ENCODE measurements around the gene PREP. TPM values are rescaled to one million over a fixed set of nuclear protein-coding genes. Genes with fewer than 3 reads are reported as not detected.
"Not testable (repeated sequence)": the region's sequence is repeated elsewhere in the genome, so short reads cannot be mapped to it uniquely, and the experiment has no call there.

PREP gene
- total RNA-seq, 1 donor from 2014 or later, result 39.6 TPM

DNA sequence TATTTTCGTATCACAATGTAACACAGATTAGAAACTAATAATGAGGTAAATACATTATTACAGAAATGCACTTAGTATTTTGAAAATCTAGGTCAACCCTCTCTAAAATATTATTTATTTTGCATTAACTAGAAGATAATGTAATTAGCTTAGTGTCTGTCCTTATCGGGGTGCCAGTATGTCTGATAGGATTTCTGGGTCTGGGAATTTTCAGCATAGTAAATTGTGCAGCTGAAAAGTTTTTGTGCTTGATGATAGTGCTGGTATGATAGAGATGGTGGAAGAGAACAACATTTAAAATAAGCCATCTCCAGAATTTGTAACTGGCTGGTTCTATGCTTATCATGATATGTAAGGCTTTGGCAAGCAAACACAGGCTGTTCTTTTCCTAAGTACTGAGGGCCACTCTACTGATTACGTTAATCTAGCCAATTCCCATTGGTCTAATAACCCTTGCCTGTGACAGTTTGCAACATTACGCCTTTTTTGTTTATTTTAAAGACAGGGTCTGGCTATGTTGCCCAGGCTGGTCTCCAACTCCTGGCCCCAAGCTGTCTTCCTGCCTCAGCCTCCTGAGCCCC is 50.8 kb downstream of the PREP start:
- H3K27me3 Mint-ChIP-seq (ENCODE audit: unreplicated experiment), result peaks cover 1% of the 10 kb centered on the region
- no peak overlapping the region for H3K27ac Mint-ChIP-seq (ENCODE audit: unreplicated experiment)
- DNase-seq (ENCODE audit: low spot score), result no peak
- TF ChIP-seq, protein P1, sequence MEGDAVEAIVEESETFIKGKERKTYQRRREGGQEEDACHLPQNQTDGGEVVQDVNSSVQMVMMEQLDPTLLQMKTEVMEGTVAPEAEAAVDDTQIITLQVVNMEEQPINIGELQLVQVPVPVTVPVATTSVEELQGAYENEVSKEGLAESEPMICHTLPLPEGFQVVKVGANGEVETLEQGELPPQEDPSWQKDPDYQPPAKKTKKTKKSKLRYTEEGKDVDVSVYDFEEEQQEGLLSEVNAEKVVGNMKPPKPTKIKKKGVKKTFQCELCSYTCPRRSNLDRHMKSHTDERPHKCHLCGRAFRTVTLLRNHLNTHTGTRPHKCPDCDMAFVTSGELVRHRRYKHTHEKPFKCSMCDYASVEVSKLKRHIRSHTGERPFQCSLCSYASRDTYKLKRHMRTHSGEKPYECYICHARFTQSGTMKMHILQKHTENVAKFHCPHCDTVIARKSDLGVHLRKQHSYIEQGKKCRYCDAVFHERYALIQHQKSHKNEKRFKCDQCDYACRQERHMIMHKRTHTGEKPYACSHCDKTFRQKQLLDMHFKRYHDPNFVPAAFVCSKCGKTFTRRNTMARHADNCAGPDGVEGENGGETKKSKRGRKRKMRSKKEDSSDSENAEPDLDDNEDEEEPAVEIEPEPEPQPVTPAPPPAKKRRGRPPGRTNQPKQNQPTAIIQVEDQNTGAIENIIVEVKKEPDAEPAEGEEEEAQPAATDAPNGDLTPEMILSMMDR (IDR thresholded peaks at IDR 0.05; ENCODE audit: unreplicated experiment), result no peak
- H3K4me3 Mint-ChIP-seq (ENCODE audit: unreplicated experiment), result no peak overlapping the region
- H3K36me3 Mint-ChIP-seq (ENCODE audit: low read depth, unreplicated experiment), result peaks cover 15% of the 10 kb centered on the region
- H3K4me1 Mint-ChIP-seq (ENCODE audit: unreplicated experiment), result no peaks in the 10 kb centered on the region
- H3K9me3 Mint-ChIP-seq (ENCODE audit: unreplicated experiment), result no peaks in the 10 kb centered on the region

DNA sequence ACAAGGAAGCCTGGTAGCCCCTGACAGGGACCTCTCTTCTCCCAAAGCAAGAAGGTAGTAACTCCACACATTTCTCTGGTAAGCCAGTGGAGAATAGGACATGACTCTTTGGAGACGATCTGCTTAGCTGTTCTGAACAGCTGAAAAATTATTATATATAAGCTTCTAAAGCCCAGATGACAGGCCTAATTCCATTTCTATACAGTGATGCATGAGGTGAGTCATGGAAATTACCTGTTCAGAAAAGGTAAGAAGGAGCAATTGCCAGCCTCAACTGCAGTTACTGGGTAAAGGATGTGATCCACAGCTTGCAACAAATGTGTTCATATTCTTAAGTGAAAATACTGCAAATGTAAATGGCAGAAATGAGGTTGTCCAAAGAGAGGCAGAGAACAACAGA is 54.0 kb downstream of the PREP start:
- Mint-ChIP-seq H3K4me1 (ENCODE audit: unreplicated experiment) (no peaks in the 10 kb centered on the region), H3K27me3 (ENCODE audit: unreplicated experiment) (peaks cover 1% of the 10 kb centered on the region), H3K4me3 (ENCODE audit: unreplicated experiment) (no peak overlapping the region), H3K27ac (ENCODE audit: unreplicated experiment) (no peak overlapping the region), H3K36me3 (ENCODE audit: low read depth, unreplicated experiment) (peaks cover 5% of the 10 kb centered on the region), H3K9me3 (ENCODE audit: unreplicated experiment) (no peaks in the 10 kb centered on the region)
- no peak for DNase-seq (ENCODE audit: low spot score)
- TF ChIP-seq, protein P1 (IDR thresholded peaks at IDR 0.05; ENCODE audit: unreplicated experiment), result no peak

DNA sequence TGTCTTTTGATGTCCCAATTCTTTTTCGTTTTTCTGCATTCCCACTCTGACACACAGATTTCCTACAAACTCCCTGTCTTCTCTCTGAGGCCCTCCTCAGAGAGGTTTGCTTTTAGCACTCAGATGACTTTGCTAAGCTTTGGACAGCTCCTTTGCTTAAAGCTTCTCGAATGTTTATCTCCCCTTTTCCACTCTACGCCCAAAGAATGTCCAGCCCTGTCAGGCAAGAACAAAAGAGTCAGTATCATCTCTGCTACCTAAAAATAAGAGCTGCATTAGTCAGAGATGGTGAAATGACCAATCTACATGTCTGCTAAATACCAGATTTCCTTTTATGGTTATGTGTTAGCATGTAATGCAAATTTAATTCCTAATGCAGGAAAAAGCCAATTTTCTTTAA is 56.8 kb downstream of the PREP start:
- Mint-ChIP-seq H3K27ac (ENCODE audit: unreplicated experiment) (no peak overlapping the region), H3K9me3 (ENCODE audit: unreplicated experiment) (no peaks in the 10 kb centered on the region), H3K4me1 (ENCODE audit: unreplicated experiment) (no peaks in the 10 kb centered on the region), H3K36me3 (ENCODE audit: low read depth, unreplicated experiment) (peaks cover 15% of the 10 kb centered on the region), H3K27me3 (ENCODE audit: unreplicated experiment) (peaks cover 1% of the 10 kb centered on the region), H3K4me3 (ENCODE audit: unreplicated experiment) (no peak overlapping the region)
- DNase-seq (ENCODE audit: low spot score), result no peak
- TF ChIP-seq, protein P1 (IDR thresholded peaks at IDR 0.05; ENCODE audit: unreplicated experiment), result no peak

DNA sequence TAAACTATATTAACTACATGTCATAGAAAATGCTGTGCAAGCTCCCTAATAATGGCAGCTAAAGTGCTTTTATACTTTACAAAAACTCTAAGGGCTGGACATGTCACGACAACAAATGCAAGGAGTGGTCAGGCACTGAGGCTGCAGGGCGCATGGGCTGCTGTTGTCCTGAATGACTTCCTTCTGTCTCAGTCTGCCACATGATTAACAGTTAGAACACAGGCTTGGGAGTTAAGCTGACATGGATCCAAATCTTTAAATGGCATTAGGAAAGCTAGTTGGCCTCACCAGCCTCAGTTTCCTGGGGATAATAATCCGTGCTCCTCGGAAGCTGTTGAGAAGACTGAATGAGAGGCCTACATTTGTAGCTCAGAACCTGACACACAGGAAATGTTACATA is 57.4 kb downstream of the PREP start:
- Mint-ChIP-seq H3K36me3 (ENCODE audit: low read depth, unreplicated experiment) (peaks cover 16% of the 10 kb centered on the region), H3K27me3 (ENCODE audit: unreplicated experiment) (peaks cover 1% of the 10 kb centered on the region), H3K9me3 (ENCODE audit: unreplicated experiment) (no peaks in the 10 kb centered on the region), H3K27ac (ENCODE audit: unreplicated experiment) (no peak overlapping the region), H3K4me3 (ENCODE audit: unreplicated experiment) (no peak overlapping the region), H3K4me1 (ENCODE audit: unreplicated experiment) (no peaks in the 10 kb centered on the region)
- TF ChIP-seq, protein P1 (IDR thresholded peaks at IDR 0.05; ENCODE audit: unreplicated experiment), result no peak
- no peak for DNase-seq (ENCODE audit: low spot score)

DNA sequence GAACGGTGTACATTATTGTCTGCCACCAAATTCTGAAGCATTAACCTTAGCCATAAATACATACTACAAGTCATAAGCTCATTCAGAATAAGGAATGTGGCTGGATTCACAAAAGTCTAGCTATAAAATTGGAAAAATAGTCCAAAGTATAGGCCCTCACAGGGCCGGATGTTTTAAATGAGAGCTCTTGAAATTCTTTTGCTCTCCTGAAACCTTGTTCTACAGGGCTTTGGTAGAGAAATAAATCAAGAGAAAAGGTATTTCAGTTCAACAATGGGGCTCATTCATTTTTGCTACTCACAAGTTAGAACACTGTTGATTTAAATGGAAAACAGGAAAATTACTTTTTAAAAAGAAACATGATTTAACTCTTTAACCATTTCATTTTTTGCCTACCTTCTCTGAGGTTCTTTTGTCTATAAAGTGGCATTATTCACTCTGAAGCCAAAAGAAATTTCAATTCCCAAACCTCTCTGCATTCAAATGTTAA is 58.0 kb downstream of the PREP start:
- no peak for DNase-seq (ENCODE audit: low spot score)
- no peak overlapping the region for H3K4me3 Mint-ChIP-seq (ENCODE audit: unreplicated experiment)
- no peaks in the 10 kb centered on the region for H3K4me1 Mint-ChIP-seq (ENCODE audit: unreplicated experiment)
- peaks cover 1% of the 10 kb centered on the region for H3K27me3 Mint-ChIP-seq (ENCODE audit: unreplicated experiment)
- peaks cover 15% of the 10 kb centered on the region for H3K36me3 Mint-ChIP-seq (ENCODE audit: low read depth, unreplicated experiment)
- H3K9me3 Mint-ChIP-seq (ENCODE audit: unreplicated experiment), result no peaks in the 10 kb centered on the region
- TF ChIP-seq, protein P1 (IDR thresholded peaks at IDR 0.05; ENCODE audit: unreplicated experiment), result no peak
- no peak overlapping the region for H3K27ac Mint-ChIP-seq (ENCODE audit: unreplicated experiment)

DNA sequence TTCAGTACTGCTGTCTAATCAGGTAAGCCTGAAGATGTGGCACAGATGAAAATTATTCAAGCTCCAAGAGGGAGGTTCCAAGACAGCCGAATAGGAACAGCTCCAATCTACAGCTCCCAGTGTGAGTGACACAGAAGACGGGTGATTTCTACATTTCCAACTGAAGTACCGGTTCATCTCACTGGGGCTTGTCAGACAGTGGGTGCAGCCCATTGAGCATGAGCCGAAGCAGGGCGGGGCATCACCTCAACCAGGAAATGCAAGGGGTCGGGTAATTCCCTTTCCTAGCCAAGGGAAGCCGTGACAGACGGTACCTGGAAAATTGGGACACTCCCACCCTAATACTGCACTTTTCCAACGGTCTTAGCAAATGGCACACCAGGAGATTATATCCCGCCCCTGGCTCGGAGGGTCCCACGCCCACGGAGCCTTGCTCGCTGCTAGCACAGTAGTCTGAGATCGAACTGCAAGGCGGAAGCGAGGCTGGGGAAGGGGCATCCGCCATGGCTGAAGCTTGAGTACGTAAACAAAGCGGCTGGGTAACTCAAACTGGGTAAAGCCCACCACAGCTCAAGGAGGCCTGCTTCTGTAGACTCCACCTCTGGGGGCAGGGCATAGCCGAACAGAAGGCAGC is 64.4 kb downstream of the PREP start:
- not testable (repeated sequence) for H3K4me1 Mint-ChIP-seq (ENCODE audit: unreplicated experiment); H3K27ac Mint-ChIP-seq (ENCODE audit: unreplicated experiment); H3K9me3 Mint-ChIP-seq (ENCODE audit: unreplicated experiment); H3K27me3 Mint-ChIP-seq (ENCODE audit: unreplicated experiment); DNase-seq (ENCODE audit: low spot score)
- H3K4me3 Mint-ChIP-seq (ENCODE audit: unreplicated experiment), result peak overlapping the region; percentile 53
- peaks cover 18% of the 10 kb centered on the region for H3K36me3 Mint-ChIP-seq (ENCODE audit: low read depth, unreplicated experiment)
